NCI-H146 treated with DMSO at 0.1 percent for 48 hours (cell line): ENCODE data around the gene TRIM44.
A peak's percentile ranks its signal among the peaks of the same experiment; 100 is the strongest.
"Not testable (repeated sequence)": the region's sequence is repeated elsewhere in the genome, so short reads cannot be mapped to it uniquely, and the experiment has no call there.

Experiments used
- DNase-seq: peaks from one replicate; lab custom pipeline; 2025; ENCODE audit not compliant: unreplicated experiment; lab: John Stamatoyannopoulos, UW

The TRIM44 gene

GRCh38 chr11:35810045-35810645, 147.6 kb downstream of the TRIM44 start:
- DNase-seq = no peak

GRCh38 chr11:35811783-35812182, 149.2 kb downstream of the TRIM44 start:
- DNase-seq = no peak

- no peak for DNase-seq
Measured at GRCh38 chr11:35812828-35813227, 150.3 kb downstream of the TRIM44 start.

GRCh38 chr11:35814081-35814695, 151.6 kb downstream of the TRIM44 start:
- no peak for DNase-seq

GRCh38 chr11:35814720-35815305, 152.2 kb downstream of the TRIM44 start:
- no peak for DNase-seq

GRCh38 chr11:35815556-35816315, 153.2 kb downstream of the TRIM44 start:
- DNase-seq = no peak

- DNase-seq = no peak
Measured at GRCh38 chr11:35820614-35821013, 158.0 kb downstream of the TRIM44 start.

GRCh38 chr11:35822815-35823495, 160.4 kb downstream of the TRIM44 start:
- DNase-seq = no peak

GRCh38 chr11:35823742-35824298, 161.2 kb downstream of the TRIM44 start:
- no peak for DNase-seq

- DNase-seq = peak; percentile 14
Measured at GRCh38 chr11:35825386-35825785, 162.8 kb downstream of the TRIM44 start.

GRCh38 chr11:35826006-35826405, 163.4 kb downstream of the TRIM44 start:
- DNase-seq = no peak

GRCh38 chr11:35826949-35827348, 164.4 kb downstream of the TRIM44 start:
- DNase-seq = peak; percentile 36

GRCh38 chr11:35836205-35836604, 173.6 kb downstream of the TRIM44 start:
- no peak for DNase-seq

GRCh38 chr11:35838071-35838470, 175.5 kb downstream of the TRIM44 start:
- no peak for DNase-seq

GRCh38 chr11:35838697-35839367, 176.3 kb downstream of the TRIM44 start:
- not testable (repeated sequence) for DNase-seq

GRCh38 chr11:35839368-35840161, 177.0 kb downstream of the TRIM44 start:
- DNase-seq = no peak

- DNase-seq = no peak
Measured at GRCh38 chr11:35841733-35842132, 179.2 kb downstream of the TRIM44 start.

- no peak for DNase-seq
Measured at GRCh38 chr11:35842958-35843357, 180.4 kb downstream of the TRIM44 start.

- DNase-seq = no peak
Measured at GRCh38 chr11:35844579-35844978, 182.0 kb downstream of the TRIM44 start.

GRCh38 chr11:35845860-35846259, 183.3 kb downstream of the TRIM44 start:
- no peak for DNase-seq
